Renal pelvis (tissue), 4 donors: ENCODE measurements around the gene MAPK12. TPM values are rescaled to one million over a fixed set of nuclear protein-coding genes. Genes with fewer than 3 reads are reported as not detected.

Source experiments
- DNase-seq: peaks from one replicate; pipeline ENCODE4 v3.0.0-alpha.2; 2013
- polyA plus RNA-seq, 3 donors: library from polyadenylated mRNA; unstranded; fragments of 120-200 nt; gene quantifications; one replicate each; pipeline ENCODE4 v1.2.1, GENCODE V29; 2013; ENCODE audit not compliant: insufficient read length in 3 of 3

Gene MAPK12
- polyA plus RNA-seq, 3 donors, result 16.7 to 17.7 (median 17.2) TPM

DNA sequence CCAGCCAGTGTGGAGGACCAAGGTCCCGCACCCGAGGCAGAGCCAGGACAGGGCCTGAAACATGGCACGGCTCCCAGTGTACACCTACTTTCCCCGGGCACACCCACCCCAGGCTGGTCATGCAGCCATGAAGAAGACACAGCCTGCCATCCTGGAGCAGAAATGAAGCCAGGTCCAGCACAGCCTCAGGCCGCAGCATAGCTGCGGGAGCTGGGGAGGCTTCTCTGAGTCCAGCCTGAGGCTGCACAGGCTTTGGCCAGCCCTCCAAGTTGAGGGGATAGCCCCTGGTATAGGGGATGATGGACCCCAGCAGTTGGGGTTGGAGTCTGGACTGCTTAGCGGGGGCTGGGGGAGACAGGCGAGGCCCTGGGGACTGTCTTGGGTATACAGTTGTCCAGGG lies 7.5 kb downstream of the MAPK12 start:
- no peak for DNase-seq

GRCh38 chr22:50253046-50253915 lies 8.2 kb downstream of the MAPK12 start:
- DNase-seq, result no peak

- no peak for DNase-seq
These were observed 9.1 kb downstream of the MAPK12 start for GRCh38 chr22:50252082-50253045.

DNA sequence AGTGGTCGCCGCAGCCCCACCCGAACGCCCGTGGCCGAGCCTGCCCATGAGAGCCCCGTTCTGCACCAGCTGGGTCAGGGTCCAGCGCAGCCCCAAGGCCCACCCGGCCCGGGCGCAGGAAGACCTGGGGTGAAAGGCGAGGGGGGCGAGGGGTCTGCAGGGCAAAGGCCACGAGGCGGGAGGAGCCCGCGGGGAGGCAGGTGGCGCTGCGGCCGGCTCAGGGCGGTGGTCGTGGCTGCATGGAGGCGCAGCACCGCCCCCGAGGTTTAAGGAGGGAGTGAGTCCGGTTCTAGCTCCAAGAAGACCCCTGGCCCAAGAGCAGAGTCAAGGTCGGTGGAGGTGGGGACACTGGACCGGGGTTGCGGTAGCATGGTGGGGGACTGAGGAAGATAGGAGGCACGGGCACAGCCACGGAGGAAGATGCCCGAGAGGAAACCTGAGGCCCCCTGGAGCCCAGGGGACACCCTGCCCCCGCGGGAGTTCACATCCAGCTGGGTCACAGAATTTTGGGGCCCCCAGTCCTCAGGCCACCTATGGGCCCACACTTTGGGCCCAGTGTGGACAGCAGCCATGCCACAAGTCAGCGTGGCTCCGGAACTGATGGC lies 9.9 kb downstream of the MAPK12 start:
- DNase-seq, result no peak

GRCh38 chr22:50250555-50251476 lies 10.7 kb downstream of the MAPK12 start, which contains the start of gene HDAC10:
Gene HDAC10 (minus strand): TSS chr22:50251265. CDS start chr22:50251032, 233 bp downstream.
- DNase-seq, result no peak

GRCh38 chr22:50250249-50250554 lies 11.3 kb downstream of the MAPK12 start:
- DNase-seq, result no peak

- DNase-seq, result no peak
These were observed 11.9 kb downstream of the MAPK12 start for GRCh38 chr22:50249341-50250248.

DNA sequence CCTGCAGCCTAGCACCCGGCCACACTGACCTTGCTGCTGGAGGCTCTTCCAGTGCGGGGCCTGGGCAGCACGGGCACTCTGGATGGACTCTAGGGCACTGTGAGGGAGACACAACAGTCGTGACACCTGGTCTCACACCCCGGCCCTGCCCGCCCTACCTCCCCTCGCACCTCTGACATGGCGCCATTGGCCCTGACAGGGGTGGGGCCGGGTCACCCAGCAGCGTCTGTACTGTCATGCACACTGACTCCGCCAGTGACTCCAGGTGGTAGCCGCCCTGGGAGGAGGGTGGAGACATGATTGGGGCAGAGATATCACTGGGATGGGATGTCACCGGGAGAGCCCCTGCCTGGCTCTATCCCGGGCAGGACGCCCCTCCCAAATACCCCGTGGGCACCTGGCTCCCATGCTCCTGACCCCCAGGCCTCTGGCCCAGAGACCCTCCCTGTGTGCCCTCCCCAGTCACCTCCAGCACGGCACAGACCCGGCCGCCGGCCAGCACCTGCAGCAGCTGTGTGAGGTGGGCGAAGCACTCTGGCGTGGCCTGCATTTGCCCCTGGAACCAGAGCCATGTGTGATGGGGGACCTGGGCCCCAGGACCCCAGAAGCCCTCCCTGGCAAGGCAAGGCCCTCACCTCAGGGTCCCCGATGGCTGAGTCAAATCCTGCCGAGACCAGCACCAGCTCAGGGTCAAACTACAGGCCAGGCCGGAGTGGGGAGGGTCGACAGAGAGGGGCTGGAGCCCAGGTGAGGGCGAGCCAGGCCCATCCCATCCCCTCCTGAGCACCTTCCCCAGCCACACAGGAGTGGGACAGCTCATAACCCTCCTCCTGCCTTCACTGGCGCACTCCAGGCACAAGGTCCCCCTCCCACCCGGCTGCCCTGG lies 13.0 kb downstream of the MAPK12 start:
- DNase-seq, result no peak

GRCh38 chr22:50247748-50248147 lies 13.7 kb downstream of the MAPK12 start:
- DNase-seq, result no peak

GRCh38 chr22:50246242-50247175 lies 15.0 kb downstream of the MAPK12 start:
- DNase-seq, result no peak

DNA sequence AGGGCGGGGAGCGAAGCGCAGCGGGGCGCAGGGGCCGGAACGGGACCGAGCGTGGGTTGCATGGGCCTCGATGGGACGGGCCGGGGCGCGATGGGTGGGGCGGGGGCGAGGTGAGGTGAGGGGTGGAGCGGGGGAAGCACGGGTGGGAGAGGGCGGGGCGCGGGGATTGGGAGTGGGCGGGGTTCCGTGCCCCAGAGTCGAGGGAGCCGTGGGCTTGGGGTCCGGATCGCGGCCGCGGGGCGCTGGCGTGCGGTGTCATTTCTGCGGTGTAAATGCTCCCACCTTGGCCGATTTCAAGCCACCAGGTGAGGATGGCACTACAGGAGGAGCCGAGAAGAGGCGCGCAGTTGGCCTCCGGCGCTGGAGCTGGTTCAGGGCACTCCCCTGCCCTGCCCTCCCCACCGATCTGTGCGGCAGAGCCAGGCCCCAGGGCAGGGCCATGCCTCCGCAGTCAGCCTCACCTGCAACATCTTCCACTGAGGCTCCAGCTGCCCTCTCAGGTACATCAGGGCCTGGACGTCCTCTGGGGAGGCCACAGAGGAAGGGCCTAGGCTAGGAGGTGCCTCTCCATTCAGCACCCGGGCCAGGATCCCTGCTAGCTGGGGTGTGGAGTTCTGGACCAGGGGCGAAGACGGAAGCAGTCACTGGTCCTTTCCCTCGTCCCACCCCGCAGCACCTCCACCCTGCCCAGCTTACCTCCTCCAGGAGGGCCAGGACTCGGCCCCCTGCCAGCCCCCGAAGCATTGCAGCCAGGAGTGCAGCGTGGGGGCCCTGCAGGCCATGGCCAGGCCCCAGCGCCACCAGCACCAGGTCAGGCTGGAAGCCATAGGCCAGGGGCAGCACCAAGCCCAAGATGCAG lies 16.0 kb downstream of the MAPK12 start:
- DNase-seq, result no peak

DNA sequence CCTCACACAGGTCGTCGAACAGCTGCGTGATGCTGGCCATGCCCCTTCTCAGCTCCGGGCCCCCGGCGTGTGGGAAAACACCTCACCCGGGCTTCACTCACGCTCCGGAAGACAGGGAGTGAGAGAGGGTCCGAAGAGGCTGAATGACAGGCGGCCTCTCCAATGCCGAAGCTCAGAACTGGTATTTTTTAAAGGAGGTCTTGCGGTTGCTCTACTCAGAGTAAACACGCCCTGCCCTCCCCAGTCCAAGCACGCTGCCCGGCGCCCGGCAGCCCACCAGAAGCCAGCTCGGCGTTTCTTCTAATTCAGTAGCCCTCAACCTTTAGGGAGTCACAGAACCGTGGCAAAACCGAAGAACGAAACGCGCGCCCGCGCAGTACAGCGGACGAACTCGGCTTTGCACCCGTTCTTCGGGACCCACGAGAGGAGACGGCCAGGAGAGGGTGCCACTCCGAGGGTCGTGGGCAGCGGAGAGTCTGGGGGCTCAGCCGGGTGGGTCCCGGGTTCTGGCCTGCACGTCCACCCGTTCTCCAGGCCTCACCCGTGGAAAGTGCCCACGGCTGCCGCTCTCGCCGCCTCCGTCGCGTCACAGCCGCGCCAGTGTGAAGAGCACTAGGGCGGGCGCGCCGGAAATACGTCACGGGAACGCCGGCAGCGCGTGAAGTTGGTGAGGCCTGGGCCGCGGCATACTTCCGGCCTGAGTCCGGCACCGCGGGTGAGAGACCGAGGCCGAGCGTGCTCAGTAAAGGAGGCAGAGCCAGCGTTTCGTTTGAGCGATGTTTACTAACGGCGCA lies 16.9 kb downstream of the MAPK12 start, which contains the start of gene TUBGCP6:
TUBGCP6 (minus strand) TSS at position 604 of the 794 bp plus-strand sequence; CDS start at position 40, 564 bp downstream.
- peak; percentile 96 for DNase-seq

GRCh38 chr22:50243685-50244419 lies 17.6 kb downstream of the MAPK12 start:
- DNase-seq, result no peak

GRCh38 chr22:50242406-50242949 lies 19.0 kb downstream of the MAPK12 start:
- DNase-seq, result no peak

GRCh38 chr22:50238755-50239154 lies 22.7 kb downstream of the MAPK12 start:
- no peak for DNase-seq
